ENCODE data around the gene FOXP1. TPM values are rescaled to one million over a fixed set of nuclear protein-coding genes. Genes with fewer than 3 reads are reported as not detected.

The FOXP1 gene
- polyA plus RNA-seq, 1 donor (not counting 4 experiments of a cell fraction or from before 2014, with no cell fraction given), result 14.6 TPM

GRCh38 chr3:71366988-71367604 lies 216.4 kb downstream of the FOXP1 start:
- DNase-seq (ENCODE audit: low read depth, low spot score) (no peak), FAIRE-seq (no peak)
- Histone ChIP-seq H3K36me3 (ENCODE audit: control insufficient read depth in 2 of 2, extremely low read depth in 1 of 2, insufficient read depth in 2 of 2, low read length in 2 of 2) (no peaks in the 10 kb centered on the region), H3K9me1 (ENCODE audit: control insufficient read depth, extremely low read depth, insufficient read depth, low read length) (no peaks in the 10 kb centered on the region), H3K4me2 (ENCODE audit: control insufficient read depth, extremely low read depth, insufficient read depth, low read depth, low read length) (no peak overlapping the region), H3K9ac (ENCODE audit: control insufficient read depth, extremely low read depth, insufficient read depth, low read length) (no peak overlapping the region), H2AFZ (ENCODE audit: control insufficient read depth, low read length) (no peak overlapping the region), H3K79me2 (ENCODE audit: control insufficient read depth, insufficient read depth, low read length) (no peaks in the 10 kb centered on the region), H4K20me1 (ENCODE audit: control insufficient read depth, extremely low read depth, insufficient read depth, low read length) (no peaks in the 10 kb centered on the region), H3K27ac (ENCODE audit: control insufficient read depth, insufficient read depth, low read length) (no peak overlapping the region), H3K4me3 (ENCODE audit: control insufficient read depth in 2 of 3, extremely low read depth in 1 of 3, insufficient read depth in 2 of 3, low read depth in 1 of 3, low read length in 3 of 3) (no peak overlapping the region), H3K4me1 (ENCODE audit: control insufficient read depth, extremely low read depth, insufficient read depth, low read length) (peaks cover 4% of the 10 kb centered on the region), H3K9me3 (ENCODE audit: control insufficient read depth, low read depth, low read length) (no peaks in the 10 kb centered on the region), H3K27me3 (ENCODE audit: control insufficient read depth, extremely low read depth, insufficient read depth, low read length) (no peaks in the 10 kb centered on the region)
- dilution Hi-C loops (cut with MboI; ENCODE audit: extremely low pct_ligation_motif_present, low sequenced_read_pairs), result no loop called here
- TF ChIP-seq CTCF (optimal IDR thresholded peaks at IDR 0.05 in 1 of 3, IDR thresholded peaks at IDR 0.05 in 1 of 3, conservative IDR thresholded peaks at IDR 0.05 in 1 of 3; ENCODE audit: extremely low read depth in 1 of 3, insufficient read depth in 2 of 3, low read length in 3 of 3), result no peak
- no peak for TF ChIP-seq EZH2 (IDR thresholded peaks at IDR 0.05; ENCODE audit: low read length)

- H2AFZ ChIP-seq (ENCODE audit: control insufficient read depth, low read length), result no peak overlapping the region
- H3K4me2 ChIP-seq (ENCODE audit: control insufficient read depth, extremely low read depth, insufficient read depth, low read depth, low read length), result no peak overlapping the region
- TF ChIP-seq EZH2 (IDR thresholded peaks at IDR 0.05; ENCODE audit: low read length), result no peak
- no peak for TF ChIP-seq CTCF (optimal IDR thresholded peaks at IDR 0.05 in 1 of 3, IDR thresholded peaks at IDR 0.05 in 1 of 3, conservative IDR thresholded peaks at IDR 0.05 in 1 of 3; ENCODE audit: extremely low read depth in 1 of 3, insufficient read depth in 2 of 3, low read length in 3 of 3)
- H4K20me1 ChIP-seq (ENCODE audit: control insufficient read depth, extremely low read depth, insufficient read depth, low read length), result no peaks in the 10 kb centered on the region
- H3K27ac ChIP-seq (ENCODE audit: control insufficient read depth, insufficient read depth, low read length), result no peak overlapping the region
- no peaks in the 10 kb centered on the region for H3K9me1 ChIP-seq (ENCODE audit: control insufficient read depth, extremely low read depth, insufficient read depth, low read length)
- H3K36me3 ChIP-seq (ENCODE audit: control insufficient read depth in 2 of 2, extremely low read depth in 1 of 2, insufficient read depth in 2 of 2, low read length in 2 of 2), result no peaks in the 10 kb centered on the region
- H3K9ac ChIP-seq (ENCODE audit: control insufficient read depth, extremely low read depth, insufficient read depth, low read length), result no peak overlapping the region
- FAIRE-seq (no peak), DNase-seq (ENCODE audit: low read depth, low spot score) (no peak)
- H3K27me3 ChIP-seq (ENCODE audit: control insufficient read depth, extremely low read depth, insufficient read depth, low read length), result no peaks in the 10 kb centered on the region
- no peaks in the 10 kb centered on the region for H3K9me3 ChIP-seq (ENCODE audit: control insufficient read depth, low read depth, low read length)
- H3K4me1 ChIP-seq (ENCODE audit: control insufficient read depth, extremely low read depth, insufficient read depth, low read length), result no peaks in the 10 kb centered on the region
- no peaks in the 10 kb centered on the region for H3K79me2 ChIP-seq (ENCODE audit: control insufficient read depth, insufficient read depth, low read length)
- H3K4me3 ChIP-seq (ENCODE audit: control insufficient read depth in 2 of 3, extremely low read depth in 1 of 3, insufficient read depth in 2 of 3, low read depth in 1 of 3, low read length in 3 of 3), result no peak overlapping the region
- dilution Hi-C loops (cut with MboI; ENCODE audit: extremely low pct_ligation_motif_present, low sequenced_read_pairs), result no loop called here
Measured at GRCh38 chr3:71361334-71361890, 222.1 kb downstream of the FOXP1 start.

Measured in keratinocyte (primary cell).